ENCODE measurements around the gene RAB31.

Gene RAB31

GRCh38 chr18:9701609-9702349 lies 6.3 kb upstream of the RAB31 start:
- Histone ChIP-seq H3K4me3 (ENCODE audit: low read length in 2 of 2) (no peak overlapping the region), H4K8ac (ENCODE audit: low read depth, low read length) (no peak overlapping the region), H2AK5ac (ENCODE audit: low read depth, low read length) (no peak overlapping the region), H3K14ac (ENCODE audit: low read length) (no peak overlapping the region), H3K9ac (ENCODE audit: low read depth, low read length, poor library complexity) (no peak overlapping the region), H2BK120ac (ENCODE audit: low read depth, low read length) (no peak overlapping the region), H3K27ac (replicated peaks; ENCODE audit: low read length) (no peak overlapping the region), H2BK12ac (ENCODE audit: low read length) (no peak overlapping the region), H3K79me1 (ENCODE audit: low read depth, low read length) (no peaks in the 10 kb centered on the region), H3K27me3 (ENCODE audit: control insufficient read depth in 3 of 3, insufficient read depth in 3 of 3, low read depth in 1 of 3, low read length in 3 of 3) (peaks cover 0 to under 1% (median 0%) of the 10 kb centered on the region in 3 experiments), H3K36me3 (replicated peaks in 1 of 2; ENCODE audit: control insufficient read depth in 2 of 2, insufficient read depth in 2 of 2, low read length in 2 of 2) (no peaks in the 10 kb centered on the region), H3K23ac (ENCODE audit: low read depth, low read length, poor library complexity) (no peak overlapping the region), H3K18ac (ENCODE audit: low read length) (no peak overlapping the region), H3K4me2 (ENCODE audit: insufficient read depth, low read length, poor library complexity, severe bottlenecking) (no peak overlapping the region), H3K9me3 (replicated peaks in 1 of 2; ENCODE audit: control insufficient read depth in 2 of 2, insufficient read depth in 1 of 2, low read depth in 1 of 2, low read length in 2 of 2) (no peaks in the 10 kb centered on the region), H3K4me1 (ENCODE audit: control insufficient read depth in 2 of 2, insufficient read depth in 1 of 2, low read depth in 1 of 2, low read length in 2 of 2) (peaks cover 2% of the 10 kb centered on the region in 2 donors), H3K4ac (ENCODE audit: low read length) (no peak overlapping the region), H2BK15ac (ENCODE audit: low read length) (no peak overlapping the region), H2AFZ (ENCODE audit: low read length) (no peak overlapping the region), H4K91ac (ENCODE audit: low read depth, low read length, poor library complexity) (no peak overlapping the region), H2BK5ac (ENCODE audit: low read length) (no peak overlapping the region)
- DNase-seq (ENCODE audit: low spot score): no peak
- WGBS, 2 donors (ENCODE audit: extremely low coverage in 2 of 2, insufficient read length in 2 of 2, insufficient replicate concordance in 1 of 2): no CpG with 5 or more reads among the region's 11 CpGs

- H3K4ac ChIP-seq (ENCODE audit: low read length): no peak overlapping the region
- no peak for DNase-seq (ENCODE audit: low spot score)
- no peak overlapping the region for H3K18ac ChIP-seq (ENCODE audit: low read length)
- H2AK5ac ChIP-seq (ENCODE audit: low read depth, low read length): no peak overlapping the region
- no peaks in the 10 kb centered on the region for H3K36me3 ChIP-seq (replicated peaks in 1 of 2; ENCODE audit: control insufficient read depth in 2 of 2, insufficient read depth in 2 of 2, low read length in 2 of 2)
- H2BK15ac ChIP-seq (ENCODE audit: low read length): no peak overlapping the region
- no peak overlapping the region for H3K27ac ChIP-seq (replicated peaks; ENCODE audit: low read length)
- H2BK12ac ChIP-seq (ENCODE audit: low read length): no peak overlapping the region
- H3K4me2 ChIP-seq (ENCODE audit: insufficient read depth, low read length, poor library complexity, severe bottlenecking): no peak overlapping the region
- peaks cover 0 to 24% (median 0%) of the 10 kb centered on the region in 3 experiments for H3K27me3 ChIP-seq (ENCODE audit: control insufficient read depth in 3 of 3, insufficient read depth in 3 of 3, low read depth in 1 of 3, low read length in 3 of 3)
- no peak overlapping the region for H2BK120ac ChIP-seq (ENCODE audit: low read depth, low read length)
- peaks cover 5 to 9% of the 10 kb centered on the region in 2 donors for H3K4me1 ChIP-seq (ENCODE audit: control insufficient read depth in 2 of 2, insufficient read depth in 1 of 2, low read depth in 1 of 2, low read length in 2 of 2)
- no peak overlapping the region for H3K4me3 ChIP-seq (ENCODE audit: low read length in 2 of 2)
- no peak overlapping the region for H3K9ac ChIP-seq (ENCODE audit: low read depth, low read length, poor library complexity)
- H4K91ac ChIP-seq (ENCODE audit: low read depth, low read length, poor library complexity): no peak overlapping the region
- no peak overlapping the region for H3K23ac ChIP-seq (ENCODE audit: low read depth, low read length, poor library complexity)
- no CpG with 5 or more reads among the region's 11 CpGs for WGBS, 2 donors (ENCODE audit: extremely low coverage in 2 of 2, insufficient read length in 2 of 2, insufficient replicate concordance in 1 of 2)
- no peaks in the 10 kb centered on the region for H3K79me1 ChIP-seq (ENCODE audit: low read depth, low read length)
- no peak overlapping the region for H2BK5ac ChIP-seq (ENCODE audit: low read length)
- no peak overlapping the region for H4K8ac ChIP-seq (ENCODE audit: low read depth, low read length)
- no peak overlapping the region for H2AFZ ChIP-seq (ENCODE audit: low read length)
- H3K14ac ChIP-seq (ENCODE audit: low read length): no peak overlapping the region
- no peaks in the 10 kb centered on the region for H3K9me3 ChIP-seq (replicated peaks in 1 of 2; ENCODE audit: control insufficient read depth in 2 of 2, insufficient read depth in 1 of 2, low read depth in 1 of 2, low read length in 2 of 2)
These were observed 3.6 kb upstream of the RAB31 start for GRCh38 chr18:9704233-9705118.

GRCh38 chr18:9705183-9705829 lies 2.8 kb upstream of the RAB31 start:
- no peaks in the 10 kb centered on the region for H3K9me3 ChIP-seq (replicated peaks in 1 of 2; ENCODE audit: control insufficient read depth in 2 of 2, insufficient read depth in 1 of 2, low read depth in 1 of 2, low read length in 2 of 2)
- no peak overlapping the region for H3K4me3 ChIP-seq (ENCODE audit: low read length in 2 of 2)
- H2BK12ac ChIP-seq (ENCODE audit: low read length): no peak overlapping the region
- no peaks in the 10 kb centered on the region for H3K36me3 ChIP-seq (replicated peaks in 1 of 2; ENCODE audit: control insufficient read depth in 2 of 2, insufficient read depth in 2 of 2, low read length in 2 of 2)
- H3K4me1 ChIP-seq (ENCODE audit: control insufficient read depth in 2 of 2, insufficient read depth in 1 of 2, low read depth in 1 of 2, low read length in 2 of 2): peaks cover 3 to 11% of the 10 kb centered on the region in 2 donors
- H3K14ac ChIP-seq (ENCODE audit: low read length): no peak overlapping the region
- no peak overlapping the region for H2BK120ac ChIP-seq (ENCODE audit: low read depth, low read length)
- H3K9ac ChIP-seq (ENCODE audit: low read depth, low read length, poor library complexity): no peak overlapping the region
- H4K8ac ChIP-seq (ENCODE audit: low read depth, low read length): no peak overlapping the region
- no peak overlapping the region for H3K27ac ChIP-seq (replicated peaks; ENCODE audit: low read length)
- H2BK15ac ChIP-seq (ENCODE audit: low read length): no peak overlapping the region
- H3K18ac ChIP-seq (ENCODE audit: low read length): no peak overlapping the region
- no peak overlapping the region for H4K91ac ChIP-seq (ENCODE audit: low read depth, low read length, poor library complexity)
- H3K23ac ChIP-seq (ENCODE audit: low read depth, low read length, poor library complexity): no peak overlapping the region
- 100% methylated on average over 1 of the region's 6 CpGs for WGBS, 2 donors (ENCODE audit: extremely low coverage in 2 of 2, insufficient read length in 2 of 2, insufficient replicate concordance in 1 of 2)
- H3K27me3 ChIP-seq (ENCODE audit: control insufficient read depth in 3 of 3, insufficient read depth in 3 of 3, low read depth in 1 of 3, low read length in 3 of 3): peaks cover 0 to 27% (median 0%) of the 10 kb centered on the region in 3 experiments
- H2AK5ac ChIP-seq (ENCODE audit: low read depth, low read length): no peak overlapping the region
- no peak overlapping the region for H3K4ac ChIP-seq (ENCODE audit: low read length)
- no peak overlapping the region for H2AFZ ChIP-seq (ENCODE audit: low read length)
- no peak for DNase-seq (ENCODE audit: low spot score)
- H3K79me1 ChIP-seq (ENCODE audit: low read depth, low read length): no peaks in the 10 kb centered on the region
- H2BK5ac ChIP-seq (ENCODE audit: low read length): no peak overlapping the region
- no peak overlapping the region for H3K4me2 ChIP-seq (ENCODE audit: insufficient read depth, low read length, poor library complexity, severe bottlenecking)
